Brain microvascular endothelial cell (primary cell): ENCODE measurements around the gene SPATA12.
A peak's percentile ranks its signal among the peaks of the same experiment; 100 is the strongest.

Source experiments
- DNase-seq: peaks from one replicate; pipeline ENCODE4 v3.0.0-alpha.2; 2020
- H3K27ac ChIP-seq: fragments of 250-450 bp; sonication (Bioruptor Pico); 2 replicates; pipeline ENCODE4 v1.5.1; 2020; ENCODE audit warnings: mild to moderate bottlenecking, moderate library complexity
- H3K27me3 ChIP-seq: fragments of 250-450 bp; sonication (Bioruptor Pico); replicated peaks from 2 replicates; pipeline ENCODE4 v1.5.1; 2020; ENCODE audit warnings: mild to moderate bottlenecking
- H3K36me3 ChIP-seq: fragments of 250-450 bp; sonication (Bioruptor Pico); replicated peaks from 2 replicates; pipeline ENCODE4 v1.5.1; 2020; ENCODE audit warnings: mild to moderate bottlenecking
- H3K4me3 ChIP-seq: 2 replicates; pipeline ENCODE4 v1.5.1; 2011; ENCODE audit warnings: low read depth, mild to moderate bottlenecking, control low read depth, low read length, moderate library complexity
- in situ Hi-C: cut with HindIII; loops from 2 replicates; pipeline ENCODE4 v1.10.0; 2017; ENCODE audit warnings: low sequenced_read_pairs, low pct_ligation_motif_present
- TF ChIP-seq, protein P1 (sequence below): IDR thresholded peaks from 2 replicates; pipeline ENCODE4 v1.5.1; 2011; ENCODE audit warnings: low read depth, mild to moderate bottlenecking, moderate library complexity, low read length, control low read depth, inconsistent platforms; ENCODE audit errors: missing control alignments

Gene SPATA12, protein sequence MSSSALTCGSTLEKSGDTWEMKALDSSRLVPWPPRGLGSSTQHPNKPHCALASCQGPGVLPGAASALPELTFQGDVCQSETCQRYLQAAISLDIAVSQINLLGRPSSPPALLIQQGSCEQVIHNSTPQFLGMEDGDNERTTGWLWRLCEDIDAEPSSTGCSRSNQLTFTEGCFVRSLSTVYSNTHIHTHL

DNA sequence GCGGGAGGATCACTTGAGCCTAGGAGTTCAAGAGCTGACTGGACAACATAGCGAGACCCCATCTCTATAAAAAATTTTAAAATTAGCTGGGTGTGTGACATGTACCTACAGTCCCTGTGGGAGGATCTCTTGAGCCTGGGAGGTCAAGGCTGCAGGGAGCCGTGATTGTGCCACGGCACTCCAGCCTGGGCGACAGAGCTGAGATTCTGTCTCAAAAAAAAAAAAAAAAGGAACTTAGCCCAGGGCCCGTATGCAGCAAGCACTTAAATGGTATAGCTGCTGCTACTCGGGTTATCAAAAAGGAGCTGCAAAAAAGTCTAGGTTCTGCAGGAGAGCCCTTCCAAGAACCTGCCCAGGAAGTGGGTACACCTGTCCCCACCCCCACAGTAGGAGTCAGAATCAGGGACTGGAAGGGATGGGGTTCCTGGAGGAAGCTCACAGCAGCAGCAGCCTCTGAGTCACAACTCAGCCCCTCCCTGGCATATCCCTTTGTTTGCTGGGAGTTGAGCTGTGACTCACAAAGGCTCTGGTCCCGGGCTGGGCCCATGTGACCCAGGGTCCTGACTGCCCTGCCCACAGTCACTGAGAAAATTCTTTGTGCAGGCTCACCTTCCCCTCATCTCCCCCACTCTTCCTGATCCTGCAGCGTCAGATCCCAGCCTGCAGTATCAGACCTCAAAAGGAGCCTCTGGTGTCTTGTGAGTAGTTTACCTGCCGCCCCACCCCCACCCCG lies at the start of gene SPATA12:
Gene SPATA12, plus strand, starts transcription at position 576 of the 733 bp plus-strand sequence. CDS start 13,031 bp downstream, outside the sequence.
- Histone ChIP-seq H3K36me3 (no peaks in the 10 kb centered on the region), H3K4me3 (no peak within 1 kb of the TSS), H3K27ac (peak within 1 kb of the TSS; percentile 29), H3K27me3 (no peaks in the 10 kb centered on the region)
- TF ChIP-seq, protein P1, sequence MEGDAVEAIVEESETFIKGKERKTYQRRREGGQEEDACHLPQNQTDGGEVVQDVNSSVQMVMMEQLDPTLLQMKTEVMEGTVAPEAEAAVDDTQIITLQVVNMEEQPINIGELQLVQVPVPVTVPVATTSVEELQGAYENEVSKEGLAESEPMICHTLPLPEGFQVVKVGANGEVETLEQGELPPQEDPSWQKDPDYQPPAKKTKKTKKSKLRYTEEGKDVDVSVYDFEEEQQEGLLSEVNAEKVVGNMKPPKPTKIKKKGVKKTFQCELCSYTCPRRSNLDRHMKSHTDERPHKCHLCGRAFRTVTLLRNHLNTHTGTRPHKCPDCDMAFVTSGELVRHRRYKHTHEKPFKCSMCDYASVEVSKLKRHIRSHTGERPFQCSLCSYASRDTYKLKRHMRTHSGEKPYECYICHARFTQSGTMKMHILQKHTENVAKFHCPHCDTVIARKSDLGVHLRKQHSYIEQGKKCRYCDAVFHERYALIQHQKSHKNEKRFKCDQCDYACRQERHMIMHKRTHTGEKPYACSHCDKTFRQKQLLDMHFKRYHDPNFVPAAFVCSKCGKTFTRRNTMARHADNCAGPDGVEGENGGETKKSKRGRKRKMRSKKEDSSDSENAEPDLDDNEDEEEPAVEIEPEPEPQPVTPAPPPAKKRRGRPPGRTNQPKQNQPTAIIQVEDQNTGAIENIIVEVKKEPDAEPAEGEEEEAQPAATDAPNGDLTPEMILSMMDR = no peak
- peak; percentile 89 for DNase-seq
- in situ Hi-C loops = no loop called here

DNA sequence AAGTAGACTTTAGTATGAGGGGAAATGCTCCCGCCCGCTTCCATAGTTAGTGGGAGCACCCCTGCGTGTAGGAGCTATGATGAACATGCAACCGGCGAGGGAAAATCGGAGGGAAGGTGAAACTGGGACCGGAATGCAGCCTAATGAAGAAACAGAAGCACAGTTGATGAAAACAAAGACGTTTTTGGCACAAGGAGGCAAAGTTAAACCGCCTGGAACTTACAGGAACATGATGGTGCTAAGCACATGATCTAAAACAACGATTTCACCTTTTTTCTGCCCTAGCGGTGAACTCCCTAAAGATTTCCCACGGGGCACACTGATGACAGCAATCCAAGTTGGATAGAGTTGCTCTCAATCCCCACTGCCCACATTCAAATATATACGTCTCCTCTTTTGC lies 49.4 kb upstream of the SPATA12 start:
- no peaks in the 10 kb centered on the region for H3K27me3 ChIP-seq
- TF ChIP-seq, protein P1 = no peak
- H3K27ac ChIP-seq = no peak overlapping the region
- no peak for DNase-seq
- no peak overlapping the region for H3K4me3 ChIP-seq
- no peaks in the 10 kb centered on the region for H3K36me3 ChIP-seq
- in situ Hi-C loops = no loop called here

DNA sequence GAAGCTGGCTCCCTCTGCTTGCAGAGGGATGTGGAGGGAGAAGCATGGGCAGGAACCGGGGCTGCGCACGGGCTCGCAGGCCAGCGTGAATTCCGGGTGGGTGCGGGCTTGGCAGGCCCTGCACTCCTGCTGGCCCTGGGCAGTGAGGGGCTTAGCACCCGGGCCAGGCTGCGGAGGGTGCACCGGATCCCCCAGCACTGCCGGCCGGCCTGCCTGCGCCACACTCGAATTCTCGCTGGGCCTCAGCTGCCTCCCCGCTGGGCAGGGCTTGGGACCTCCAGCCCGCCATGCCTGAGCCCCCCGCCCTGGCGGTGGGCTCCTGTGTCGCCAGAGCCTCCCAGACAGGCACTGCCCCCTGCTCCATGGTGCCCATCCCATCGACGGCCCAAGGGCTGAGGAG lies 47.6 kb upstream of the SPATA12 start:
- H3K36me3 ChIP-seq = no peaks in the 10 kb centered on the region
- no peak overlapping the region for H3K4me3 ChIP-seq
- H3K27ac ChIP-seq = no peak overlapping the region
- TF ChIP-seq, protein P1 = no peak
- DNase-seq = no peak
- in situ Hi-C loops = no loop called here
- H3K27me3 ChIP-seq = no peaks in the 10 kb centered on the region

DNA sequence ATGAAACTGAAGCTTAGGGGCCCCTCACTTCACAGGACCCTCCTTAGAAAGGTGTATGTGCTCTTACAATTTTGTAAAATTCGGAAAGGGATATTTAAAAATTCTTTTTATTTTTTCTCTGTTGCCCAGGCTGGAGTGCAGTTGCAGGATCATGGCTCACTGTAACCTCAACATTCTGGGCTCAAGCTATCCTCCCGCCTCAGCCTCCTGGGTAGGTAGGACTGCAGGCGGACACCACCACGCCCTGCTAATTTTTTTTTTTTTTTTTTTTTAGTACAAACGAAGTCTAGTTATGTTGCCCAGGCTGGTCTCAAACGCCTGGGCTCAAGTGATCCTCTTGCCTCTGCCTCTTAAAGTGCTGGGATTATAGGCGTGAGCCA lies 45.1 kb upstream of the SPATA12 start:
- no peaks in the 10 kb centered on the region for H3K36me3 ChIP-seq
- no peaks in the 10 kb centered on the region for H3K27me3 ChIP-seq
- TF ChIP-seq, protein P1 = no peak
- DNase-seq = no peak
- in situ Hi-C loops = no loop called here
- no peak overlapping the region for H3K4me3 ChIP-seq
- no peak overlapping the region for H3K27ac ChIP-seq

DNA sequence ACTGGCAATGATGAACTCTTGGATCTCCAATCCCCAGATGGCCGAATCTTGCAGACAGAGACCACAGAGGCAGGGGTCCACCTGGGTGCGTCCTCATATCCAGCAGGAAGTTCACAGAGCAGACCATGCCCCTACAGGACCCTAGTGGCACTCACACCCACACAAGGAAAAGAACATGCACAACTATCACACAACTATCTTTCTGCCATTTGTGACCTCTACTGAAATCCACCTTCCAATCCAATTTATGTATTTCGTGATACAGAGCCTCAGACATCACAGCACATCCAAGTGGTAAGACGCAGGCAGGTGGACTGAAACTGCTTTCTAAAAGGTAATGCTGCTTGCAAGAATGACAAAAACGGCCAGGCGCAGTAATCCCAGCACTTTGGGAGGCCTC lies 44.6 kb upstream of the SPATA12 start:
- Histone ChIP-seq H3K4me3 (no peak overlapping the region), H3K27ac (no peak overlapping the region), H3K36me3 (no peaks in the 10 kb centered on the region), H3K27me3 (no peaks in the 10 kb centered on the region)
- DNase-seq = no peak
- in situ Hi-C loops = no loop called here
- TF ChIP-seq, protein P1 = no peak

DNA sequence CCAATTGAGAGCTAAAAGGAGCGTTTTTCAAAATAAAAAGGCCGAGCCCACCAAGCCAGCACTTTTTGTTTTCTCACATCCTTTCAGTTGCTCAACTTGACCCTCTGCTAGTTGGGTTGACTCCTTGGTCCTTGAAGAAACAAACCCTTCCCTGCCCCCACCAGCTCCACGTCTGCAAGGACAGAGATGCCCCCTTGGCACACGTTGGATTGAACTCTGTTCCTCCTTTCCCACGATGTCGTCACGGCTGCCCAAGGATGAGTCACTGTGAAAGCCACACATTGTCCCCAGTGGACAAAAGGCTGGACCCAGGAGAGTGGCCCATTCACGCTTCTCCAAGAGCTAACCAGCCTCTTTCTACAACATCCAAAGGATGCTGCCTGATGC lies 43.0 kb upstream of the SPATA12 start:
- in situ Hi-C loops = no loop called here

More for the DNA sequence above, 43.0 kb upstream of the SPATA12 start:
- DNase-seq = peak; percentile 13
- Histone ChIP-seq H3K27me3 (no peaks in the 10 kb centered on the region), H3K4me3 (no peak overlapping the region), H3K27ac (no peak overlapping the region), H3K36me3 (no peaks in the 10 kb centered on the region)
- TF ChIP-seq, protein P1 = no peak
